Activated CD4-positive, alpha-beta T cell treated with anti-CD3 and anti-CD28 coated beads for 36 hours (primary cell): ENCODE data around the gene SCAMP1. TPM values are rescaled to one million over a fixed set of nuclear protein-coding genes. Genes with fewer than 3 reads are reported as not detected.
"Not testable (repeated sequence)": the region's sequence is repeated elsewhere in the genome, so short reads cannot be mapped to it uniquely, and the experiment has no call there.

ENCODE experiments used
- ATAC-seq: fragments of 200-7000 bp; cut with Tn5 transposase; one replicate; pipeline ENCODE4 v1.10.0; 2021; ENCODE audit warnings: mild to moderate bottlenecking, moderate library complexity
- CTCF ChIA-PET: fragments of 350-600 bp; sonication (Branson Sonifier 250); formaldehyde crosslinking; loops from one replicate; lab custom pipeline; 2021; ENCODE audit warnings: antibody characterized with exemption; lab: Charles Lee
- POLR2A ChIA-PET: fragments of 350-600 bp; sonication (Branson Sonifier 250); formaldehyde crosslinking; loops from one replicate; lab custom pipeline; 2021; ENCODE audit warnings: antibody characterized with exemption, inconsistent platforms; lab: Charles Lee
- DNase-seq: peaks from one replicate; pipeline ENCODE4 v3.0.0-alpha.2; 2020
- H3K27ac Mint-ChIP-seq: one replicate; pipeline ENCODE4 v1.8.0; 2021; ENCODE audit warnings: mixed read lengths
- H3K27me3 Mint-ChIP-seq: one replicate; pipeline ENCODE4 v1.8.0; 2021; ENCODE audit warnings: mixed read lengths
- H3K36me3 Mint-ChIP-seq: one replicate; pipeline ENCODE4 v1.8.0; 2021; ENCODE audit warnings: low read depth, mixed read lengths
- H3K4me1 Mint-ChIP-seq: one replicate; pipeline ENCODE4 v1.8.0; 2021; ENCODE audit warnings: mixed read lengths
- H3K4me3 Mint-ChIP-seq: one replicate; pipeline ENCODE4 v1.8.0; 2021; ENCODE audit warnings: mild to moderate bottlenecking, moderate library complexity, mixed read lengths
- H3K9me3 Mint-ChIP-seq: one replicate; pipeline ENCODE4 v1.8.0; 2021; ENCODE audit warnings: low read depth, mixed read lengths
- intact Hi-C, 2 experiments: fragments of 100-400 bp; cut with DNase I in 1 of 2; cut with micrococcal nuclease in 1 of 2; formaldehyde crosslinking; loops; one replicate each; pipeline versions ENCODE4 v1.14.2 to v1.15.1; 2022 to 2024; cut with DNase I, micrococcal nuclease
- total RNA-seq, 2 experiments: library from RNA; stranded (reverse); gene quantifications; one replicate each; pipeline ENCODE4 v1.2.3, GENCODE V29; 2021

SCAMP1 gene
- total RNA-seq, 2 experiments from 2014 or later = 15.5 to 24.1 TPM

GRCh38 chr5:78361631-78361993, 1.2 kb downstream of the SCAMP1 start:
- Mint-ChIP-seq H3K9me3 (no peaks in the 10 kb centered on the region), H3K4me3 (peak overlapping the region; percentile 94), H3K36me3 (peaks cover 16% of the 10 kb centered on the region), H3K27me3 (no peaks in the 10 kb centered on the region), H3K4me1 (peaks cover 35% of the 10 kb centered on the region), H3K27ac (peak overlapping the region; percentile 97)
- CTCF ChIA-PET = interaction anchor here (0.7 to 2.0 kb wide), 6 partner anchors 9 to 172 kb away, joined by 3 to 17 read pairs (median 4); partner anchors contain the start of gene AP3B1
- no peak for ATAC-seq
- no peak for DNase-seq
- POLR2A ChIA-PET = interaction anchor here (1.9 kb wide), 1 partner anchor 67 kb away, joined by 23 read pairs; the partner anchor contains the start of gene AP3B1
- intact Hi-C loops = loop anchor here in 1 of 2 experiments (5.0 kb wide), 2 partner anchors 869 to 876 kb away; partner anchors contain the start of genes JMY and WDR41

GRCh38 chr5:78362220-78362619, 1.8 kb downstream of the SCAMP1 start:
- intact Hi-C loops = loop anchor here in 1 of 2 experiments (5.0 kb wide), 2 partner anchors 870 to 875 kb away; partner anchors contain the start of genes JMY and WDR41
- H3K36me3 Mint-ChIP-seq = peaks cover 15% of the 10 kb centered on the region
- H3K9me3 Mint-ChIP-seq = no peaks in the 10 kb centered on the region
- no peak overlapping the region for H3K27ac Mint-ChIP-seq
- ChIA-PET CTCF (no interaction called here), POLR2A (no interaction called here)
- H3K4me3 Mint-ChIP-seq = peak overlapping the region; percentile 94
- ATAC-seq (no peak), DNase-seq (no peak)
- H3K4me1 Mint-ChIP-seq = peaks cover 38% of the 10 kb centered on the region
- H3K27me3 Mint-ChIP-seq = no peaks in the 10 kb centered on the region

- H3K27me3 Mint-ChIP-seq = no peaks in the 10 kb centered on the region
- ATAC-seq = no peak
- no peak for DNase-seq
- H3K9me3 Mint-ChIP-seq = no peaks in the 10 kb centered on the region
- intact Hi-C loops = loop anchor here in 1 of 2 experiments (5.0 kb wide), 2 partner anchors 872 to 873 kb away; partner anchors contain the start of genes JMY and WDR41
- peaks cover 8% of the 10 kb centered on the region for H3K36me3 Mint-ChIP-seq
- no peak overlapping the region for H3K4me3 Mint-ChIP-seq
- ChIA-PET POLR2A (no interaction called here), CTCF (interaction anchor here (1.3 kb wide), 1 partner anchor 50 kb away, joined by 3 read pairs; no protein-coding TSS in a partner anchor)
- H3K27ac Mint-ChIP-seq = no peak overlapping the region
- peaks cover 41% of the 10 kb centered on the region for H3K4me1 Mint-ChIP-seq
Observed at GRCh38 chr5:78364005-78364404, 3.6 kb downstream of the SCAMP1 start.

GRCh38 chr5:78367318-78367991, 7.0 kb downstream of the SCAMP1 start:
- Mint-ChIP-seq H3K9me3 (no peaks in the 10 kb centered on the region), H3K27me3 (no peaks in the 10 kb centered on the region), H3K36me3 (peaks cover 3% of the 10 kb centered on the region), H3K4me1 (peaks cover 34% of the 10 kb centered on the region), H3K4me3 (no peak overlapping the region), H3K27ac (no peak overlapping the region)
- POLR2A ChIA-PET = no interaction called here
- intact Hi-C loops = no loop called here
- CTCF ChIA-PET = interaction anchor here (1.1 kb wide), 1 partner anchor 72 kb away, joined by 4 read pairs; no protein-coding TSS in a partner anchor
- DNase-seq = peak; percentile 28
- ATAC-seq = peak; percentile 85

- ChIA-PET POLR2A (no interaction called here), CTCF (no interaction called here)
- Mint-ChIP-seq H3K4me1 (peaks cover 38% of the 10 kb centered on the region), H3K4me3 (no peak overlapping the region), H3K27ac (no peak overlapping the region), H3K36me3 (peaks cover 3% of the 10 kb centered on the region), H3K9me3 (no peaks in the 10 kb centered on the region), H3K27me3 (no peaks in the 10 kb centered on the region)
- DNase-seq = no peak
- intact Hi-C loops = no loop called here
- ATAC-seq = no peak
Observed at GRCh38 chr5:78369680-78370079, 9.3 kb downstream of the SCAMP1 start.

GRCh38 chr5:78373231-78373630, 12.8 kb downstream of the SCAMP1 start:
- no peak overlapping the region for H3K27ac Mint-ChIP-seq
- intact Hi-C loops = no loop called here
- peaks cover 39% of the 10 kb centered on the region for H3K4me1 Mint-ChIP-seq
- no peak for ATAC-seq
- ChIA-PET CTCF (interaction anchor here (1.2 kb wide), 1 partner anchor 12 kb away, joined by 4 read pairs; no protein-coding TSS in a partner anchor), POLR2A (no interaction called here)
- H3K4me3 Mint-ChIP-seq = no peak overlapping the region
- H3K36me3 Mint-ChIP-seq = peaks cover 3% of the 10 kb centered on the region
- H3K27me3 Mint-ChIP-seq = no peaks in the 10 kb centered on the region
- no peak for DNase-seq
- no peaks in the 10 kb centered on the region for H3K9me3 Mint-ChIP-seq

- intact Hi-C loops = no loop called here
Observed at GRCh38 chr5:78376315-78376714, 15.9 kb downstream of the SCAMP1 start.

GRCh38 chr5:78377056-78377717, 16.8 kb downstream of the SCAMP1 start:
- H3K36me3 Mint-ChIP-seq = peaks cover 2% of the 10 kb centered on the region
- no peak overlapping the region for H3K4me3 Mint-ChIP-seq
- DNase-seq (no peak), ATAC-seq (peak; percentile 91)
- H3K9me3 Mint-ChIP-seq = no peaks in the 10 kb centered on the region
- intact Hi-C loops = no loop called here
- H3K27me3 Mint-ChIP-seq = no peaks in the 10 kb centered on the region
- peaks cover 27% of the 10 kb centered on the region for H3K4me1 Mint-ChIP-seq
- no peak overlapping the region for H3K27ac Mint-ChIP-seq
- POLR2A ChIA-PET = no interaction called here
- CTCF ChIA-PET = interaction anchor here (1.5 kb wide), 1 partner anchor 82 kb away, joined by 3 read pairs; the partner anchor contains the start of gene AP3B1

More at GRCh38 chr5:78376315-78376714, 15.9 kb downstream of the SCAMP1 start:
- ChIA-PET CTCF (interaction anchor here (0.5 kb wide), 1 partner anchor 427 kb away, joined by 4 read pairs; no protein-coding TSS in a partner anchor), POLR2A (no interaction called here)
- Mint-ChIP-seq H3K4me1 (peaks cover 26% of the 10 kb centered on the region), H3K27ac (no peak overlapping the region), H3K9me3 (no peaks in the 10 kb centered on the region), H3K4me3 (no peak overlapping the region), H3K27me3 (no peaks in the 10 kb centered on the region), H3K36me3 (peaks cover 2% of the 10 kb centered on the region)
- ATAC-seq (no peak), DNase-seq (no peak)

GRCh38 chr5:78377718-78378105, 17.3 kb downstream of the SCAMP1 start:
- CTCF ChIA-PET = interaction anchor here (1.5 kb wide), 1 partner anchor 83 kb away, joined by 3 read pairs; the partner anchor contains the start of gene AP3B1
- H3K4me3 Mint-ChIP-seq = no peak overlapping the region
- no peak overlapping the region for H3K27ac Mint-ChIP-seq
- DNase-seq = no peak
- H3K27me3 Mint-ChIP-seq = no peaks in the 10 kb centered on the region
- H3K36me3 Mint-ChIP-seq = peaks cover 5% of the 10 kb centered on the region
- intact Hi-C loops = no loop called here
- no peak for ATAC-seq
- H3K4me1 Mint-ChIP-seq = peaks cover 27% of the 10 kb centered on the region
- POLR2A ChIA-PET = no interaction called here
- peaks cover 2% of the 10 kb centered on the region for H3K9me3 Mint-ChIP-seq

GRCh38 chr5:78387468-78388153, 27.2 kb downstream of the SCAMP1 start:
- DNase-seq = no peak
- Mint-ChIP-seq H3K4me3 (no peak overlapping the region), H3K27ac (no peak overlapping the region), H3K4me1 (peaks cover 7% of the 10 kb centered on the region), H3K36me3 (peaks cover 44% of the 10 kb centered on the region), H3K9me3 (peaks cover 40% of the 10 kb centered on the region), H3K27me3 (no peaks in the 10 kb centered on the region)
- no peak for ATAC-seq
- POLR2A ChIA-PET = no interaction called here
- intact Hi-C loops = no loop called here
- CTCF ChIA-PET = no interaction called here

GRCh38 chr5:78391357-78391756, 30.9 kb downstream of the SCAMP1 start:
- H3K4me3 Mint-ChIP-seq, intact Hi-C loops, ATAC-seq, DNase-seq, POLR2A ChIA-PET, CTCF ChIA-PET, H3K4me1 Mint-ChIP-seq, H3K27me3 Mint-ChIP-seq, H3K27ac Mint-ChIP-seq: not testable (repeated sequence)
- Mint-ChIP-seq H3K36me3 (peaks cover 28% of the 10 kb centered on the region), H3K9me3 (peaks cover 13% of the 10 kb centered on the region)
